ENCODE results near the gene SPAG5. TPM values are rescaled to one million over a fixed set of nuclear protein-coding genes. Genes with fewer than 3 reads are reported as not detected.

The SPAG5 gene
- total RNA-seq, 1 experiment from 2014 or later, result 86.6 TPM

GRCh38 chr17:28544402-28545140 is 54.3 kb downstream of the SPAG5 start:
- POLR2A ChIA-PET (ENCODE audit: unreplicated experiment), result no interaction called here
- TF ChIP-seq EZH2phosphoT487 (IDR thresholded peaks at IDR 0.05; ENCODE audit: borderline replicate concordance, low read length) (no peak), CTCF (conservative IDR thresholded peaks at IDR 0.05; ENCODE audit: low read depth, low read length) (no peak), EZH2 (IDR thresholded peaks at IDR 0.05; ENCODE audit: low read length, unreplicated experiment) (no peak)
- Histone ChIP-seq H3K9ac (ENCODE audit: low read length) (no peak overlapping the region), H3K9me2 (replicated peaks; ENCODE audit: low read length) (no peaks in the 10 kb centered on the region), H3K4me3 (ENCODE audit: low read length) (no peak overlapping the region), H3K36me3 (ENCODE audit: low read depth, low read length) (no peaks in the 10 kb centered on the region; the same call in 1 of the 2 replicates), H3K27me3 (ENCODE audit: low read length) (no peaks in the 10 kb centered on the region), H3K4me2 (ENCODE audit: low read length) (no peak overlapping the region), H3K27ac (ENCODE audit: low read length) (no peak overlapping the region), H3K4me1 (ENCODE audit: insufficient read depth, low read length) (peaks cover 4% of the 10 kb centered on the region; the same call in 1 of the 2 replicates), H4K20me1 (ENCODE audit: low read length) (no peaks in the 10 kb centered on the region), H2AFZ (ENCODE audit: low read length) (no peak overlapping the region), H3K79me2 (ENCODE audit: low read length) (no peaks in the 10 kb centered on the region), H3K9me3 (ENCODE audit: low read length) (no peaks in the 10 kb centered on the region), H3F3A (ENCODE audit: low read length, unreplicated experiment) (no peaks in the 10 kb centered on the region)
- CTCF ChIA-PET, result no interaction called here
- DNase-seq (no peak), ATAC-seq (no peak)
- intact Hi-C loops (cut with micrococcal nuclease), result loop anchor here (10.0 kb wide), 1 partner anchor 140 kb away; the partner anchor contains the start of gene SLC46A1
- no TSS peak for BruUV-seq (replicated peaks)

- DNase-seq (peak; percentile 63), ATAC-seq (peak; percentile 84)
- Histone ChIP-seq H2AFZ (ENCODE audit: low read length) (no peak overlapping the region), H3K9ac (ENCODE audit: low read length) (no peak overlapping the region), H3K9me3 (ENCODE audit: low read length) (no peaks in the 10 kb centered on the region), H3K27me3 (ENCODE audit: low read length) (no peaks in the 10 kb centered on the region), H3F3A (ENCODE audit: low read length, unreplicated experiment) (no peaks in the 10 kb centered on the region), H3K79me2 (ENCODE audit: low read length) (no peaks in the 10 kb centered on the region), H3K4me3 (ENCODE audit: low read length) (no peak overlapping the region), H3K9me2 (replicated peaks; ENCODE audit: low read length) (no peaks in the 10 kb centered on the region), H4K20me1 (ENCODE audit: low read length) (no peaks in the 10 kb centered on the region), H3K4me2 (ENCODE audit: low read length) (no peak overlapping the region), H3K36me3 (ENCODE audit: low read depth, low read length) (no peaks in the 10 kb centered on the region), H3K27ac (ENCODE audit: low read length) (no peak overlapping the region), H3K4me1 (ENCODE audit: insufficient read depth, low read length) (peaks cover 4% of the 10 kb centered on the region; the same call in 1 of the 2 replicates)
- TF ChIP-seq EZH2 (IDR thresholded peaks at IDR 0.05; ENCODE audit: low read length, unreplicated experiment) (no peak), CTCF (conservative IDR thresholded peaks at IDR 0.05; ENCODE audit: low read depth, low read length) (no peak), EZH2phosphoT487 (IDR thresholded peaks at IDR 0.05; ENCODE audit: borderline replicate concordance, low read length) (no peak)
- intact Hi-C loops (cut with micrococcal nuclease), result loop anchor here (10.0 kb wide), 1 partner anchor 137 kb away; the partner anchor contains the start of gene SLC46A1
- ChIA-PET POLR2A (ENCODE audit: unreplicated experiment) (no interaction called here), CTCF (no interaction called here)
- no TSS peak for BruUV-seq (replicated peaks)
Measured at GRCh38 chr17:28541439-28541838, 57.4 kb downstream of the SPAG5 start.

- H3K27me3 ChIP-seq (ENCODE audit: low read length), result no peaks in the 10 kb centered on the region
- H3K27ac ChIP-seq (ENCODE audit: low read length), result no peak overlapping the region
- TF ChIP-seq CTCF (conservative IDR thresholded peaks at IDR 0.05; ENCODE audit: low read depth, low read length) (no peak), EZH2 (IDR thresholded peaks at IDR 0.05; ENCODE audit: low read length, unreplicated experiment) (no peak), EZH2phosphoT487 (IDR thresholded peaks at IDR 0.05; ENCODE audit: borderline replicate concordance, low read length) (no peak)
- no peaks in the 10 kb centered on the region for H3K9me3 ChIP-seq (ENCODE audit: low read length)
- DNase-seq, result no peak
- H3K4me2 ChIP-seq (ENCODE audit: low read length), result no peak overlapping the region
- ATAC-seq, result no peak
- no peak overlapping the region for H3K4me3 ChIP-seq (ENCODE audit: low read length)
- no peak overlapping the region for H2AFZ ChIP-seq (ENCODE audit: low read length)
- no peaks in the 10 kb centered on the region for H3F3A ChIP-seq (ENCODE audit: low read length, unreplicated experiment)
- no peak overlapping the region for H3K9ac ChIP-seq (ENCODE audit: low read length)
- CTCF ChIA-PET, result no interaction called here
- H3K36me3 ChIP-seq (ENCODE audit: low read depth, low read length), result no peaks in the 10 kb centered on the region
- no peaks in the 10 kb centered on the region for H3K9me2 ChIP-seq (replicated peaks; ENCODE audit: low read length)
- no peaks in the 10 kb centered on the region for H4K20me1 ChIP-seq (ENCODE audit: low read length)
- H3K79me2 ChIP-seq (ENCODE audit: low read length), result no peaks in the 10 kb centered on the region
- POLR2A ChIA-PET (ENCODE audit: unreplicated experiment), result no interaction called here
- BruUV-seq (replicated peaks), result no TSS peak
- H3K4me1 ChIP-seq (ENCODE audit: insufficient read depth, low read length), result peaks cover 4% of the 10 kb centered on the region; the same call in 1 of the 2 replicates
- intact Hi-C loops (cut with micrococcal nuclease), result loop anchor here (1.0 to 10.0 kb wide), 2 partner anchors 46 to 135 kb away; partner anchors contain the start of gene SLC46A1
Measured at GRCh38 chr17:28540231-28540630, 58.6 kb downstream of the SPAG5 start.

All from PC-3 (cell line).